ENCODE results near the gene CNTROB. TPM values are rescaled to one million over a fixed set of nuclear protein-coding genes. Genes with fewer than 3 reads are reported as not detected.

The CNTROB gene
- total RNA-seq, 1 donor from 2014 or later: 62.7 TPM

DNA sequence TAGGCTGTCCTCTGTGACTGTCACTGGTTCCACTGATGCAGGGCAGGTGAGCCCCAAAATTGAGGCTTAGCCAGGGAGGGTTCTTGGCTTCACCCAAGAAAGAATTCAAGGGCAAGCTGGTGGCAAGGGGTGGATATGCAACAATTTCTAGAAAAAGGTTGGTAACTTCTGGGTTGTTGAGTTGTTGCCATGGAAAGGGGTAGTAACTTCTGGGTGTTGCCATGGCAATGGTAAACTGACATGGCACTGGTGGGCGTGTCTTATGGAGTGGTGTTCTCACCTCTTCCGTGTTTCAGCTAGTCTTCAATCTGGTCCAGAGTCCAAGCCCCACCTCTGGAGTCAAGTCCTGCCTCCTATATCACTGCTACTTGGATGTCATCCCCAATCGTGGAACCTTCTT, 60.9 kb downstream of the CNTROB start:
- TF ChIP-seq, protein P1, sequence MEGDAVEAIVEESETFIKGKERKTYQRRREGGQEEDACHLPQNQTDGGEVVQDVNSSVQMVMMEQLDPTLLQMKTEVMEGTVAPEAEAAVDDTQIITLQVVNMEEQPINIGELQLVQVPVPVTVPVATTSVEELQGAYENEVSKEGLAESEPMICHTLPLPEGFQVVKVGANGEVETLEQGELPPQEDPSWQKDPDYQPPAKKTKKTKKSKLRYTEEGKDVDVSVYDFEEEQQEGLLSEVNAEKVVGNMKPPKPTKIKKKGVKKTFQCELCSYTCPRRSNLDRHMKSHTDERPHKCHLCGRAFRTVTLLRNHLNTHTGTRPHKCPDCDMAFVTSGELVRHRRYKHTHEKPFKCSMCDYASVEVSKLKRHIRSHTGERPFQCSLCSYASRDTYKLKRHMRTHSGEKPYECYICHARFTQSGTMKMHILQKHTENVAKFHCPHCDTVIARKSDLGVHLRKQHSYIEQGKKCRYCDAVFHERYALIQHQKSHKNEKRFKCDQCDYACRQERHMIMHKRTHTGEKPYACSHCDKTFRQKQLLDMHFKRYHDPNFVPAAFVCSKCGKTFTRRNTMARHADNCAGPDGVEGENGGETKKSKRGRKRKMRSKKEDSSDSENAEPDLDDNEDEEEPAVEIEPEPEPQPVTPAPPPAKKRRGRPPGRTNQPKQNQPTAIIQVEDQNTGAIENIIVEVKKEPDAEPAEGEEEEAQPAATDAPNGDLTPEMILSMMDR (IDR thresholded peaks at IDR 0.05): no peak
- ATAC-seq (no peak), DNase-seq (no peak)
- peaks cover 28% of the 10 kb centered on the region for H3K27me3 ChIP-seq
- no peaks in the 10 kb centered on the region for H3K36me3 ChIP-seq
- intact Hi-C loops (cut with DNase I): loop anchor here (5.0 kb wide), 2 partner anchors 81 to 131 kb away; no protein-coding TSS in a partner anchor
- H3K27ac ChIP-seq: no peak overlapping the region
- H3K4me3 ChIP-seq: no peak overlapping the region
- no peaks in the 10 kb centered on the region for H3K9me3 ChIP-seq
- peaks cover 6% of the 10 kb centered on the region for H3K4me1 ChIP-seq

DNA sequence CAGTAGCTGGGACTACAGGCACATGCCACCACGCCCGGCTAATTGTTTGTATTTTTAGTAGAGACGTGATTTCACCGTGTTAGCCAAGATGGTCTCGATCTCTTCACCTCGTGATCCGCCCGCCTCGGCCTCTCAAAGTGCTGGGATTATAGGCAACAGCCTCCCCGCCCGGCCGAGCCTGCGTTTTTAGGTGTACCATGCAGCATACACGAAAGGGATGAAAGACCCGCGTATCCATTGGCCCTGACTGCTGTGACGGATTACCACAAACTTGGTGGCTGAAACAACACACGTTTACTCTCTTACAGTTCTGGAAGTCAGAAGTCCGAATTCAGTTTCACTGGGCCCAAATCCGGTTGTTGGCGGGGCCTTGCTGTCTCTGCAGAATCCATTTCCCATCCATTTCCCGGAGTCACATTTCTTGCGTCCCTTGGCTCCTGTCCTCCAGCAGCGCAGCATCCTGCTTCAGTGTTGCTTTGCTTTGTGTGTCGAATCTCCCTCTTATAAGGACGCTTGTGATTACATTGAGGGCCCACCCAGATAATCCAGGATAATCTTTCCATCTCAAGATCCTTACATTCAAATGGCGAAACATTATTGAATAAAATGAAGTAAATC, 62.1 kb downstream of the CNTROB start:
- intact Hi-C loops (cut with DNase I): loop anchor here (5.0 kb wide), 2 partner anchors 82 to 132 kb away; no protein-coding TSS in a partner anchor
- Histone ChIP-seq H3K4me1 (peaks cover 6% of the 10 kb centered on the region), H3K36me3 (no peaks in the 10 kb centered on the region), H3K27me3 (peaks cover 40% of the 10 kb centered on the region), H3K4me3 (no peak overlapping the region), H3K27ac (no peak overlapping the region), H3K9me3 (no peaks in the 10 kb centered on the region)
- TF ChIP-seq, protein P1 (IDR thresholded peaks at IDR 0.05): no peak
- ATAC-seq: no peak
- DNase-seq: no peak

DNA sequence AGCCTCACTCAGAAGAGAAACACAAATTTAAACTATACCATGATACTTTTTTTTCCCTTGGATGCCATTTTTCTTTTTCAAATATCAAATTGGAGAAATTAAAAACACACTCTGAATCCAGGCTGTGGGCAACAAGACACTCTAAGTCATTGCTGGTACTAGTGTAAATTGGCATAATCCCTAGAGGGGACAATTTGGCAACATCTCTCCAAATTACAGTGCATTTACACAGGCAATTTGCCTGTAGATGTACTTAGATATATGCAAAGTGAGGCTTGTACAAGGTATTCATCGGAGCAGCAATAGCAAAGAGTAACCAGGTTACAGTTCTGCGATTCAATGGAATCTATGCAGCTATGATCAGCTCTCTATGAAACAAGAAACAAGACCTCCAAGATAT, 63.7 kb downstream of the CNTROB start:
- intact Hi-C loops (cut with DNase I): no loop called here
- Histone ChIP-seq H3K27me3 (peaks cover 55% of the 10 kb centered on the region), H3K27ac (no peak overlapping the region), H3K9me3 (no peaks in the 10 kb centered on the region), H3K36me3 (no peaks in the 10 kb centered on the region), H3K4me3 (no peak overlapping the region), H3K4me1 (no peaks in the 10 kb centered on the region)
- no peak for DNase-seq
- ATAC-seq: no peak
- TF ChIP-seq, protein P1 (IDR thresholded peaks at IDR 0.05): no peak

DNA sequence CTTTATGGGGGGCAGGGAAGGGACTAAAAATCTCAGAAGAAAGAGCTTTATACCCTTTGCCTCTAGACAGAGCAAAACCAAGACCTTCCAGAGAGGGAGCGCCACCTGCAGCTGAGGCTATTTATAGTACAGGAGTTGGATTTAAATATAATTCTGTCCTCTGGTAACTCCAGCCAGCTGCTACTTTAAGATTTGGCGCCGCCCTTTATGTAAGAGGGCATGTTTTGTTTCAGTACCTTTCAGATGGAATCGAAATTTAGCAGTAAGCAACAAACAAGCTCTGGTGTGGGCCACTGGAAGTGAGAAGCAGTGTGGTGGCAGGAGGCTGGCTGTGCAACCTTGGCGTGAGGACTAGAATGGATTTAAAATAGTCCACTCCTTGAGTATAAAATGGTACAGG, 65.2 kb downstream of the CNTROB start:
- DNase-seq (no peak), ATAC-seq (peak; percentile 80)
- intact Hi-C loops (cut with DNase I): no loop called here
- peaks cover 70% of the 10 kb centered on the region for H3K27me3 ChIP-seq
- H3K4me1 ChIP-seq: peaks cover 1% of the 10 kb centered on the region
- no peak overlapping the region for H3K4me3 ChIP-seq
- H3K9me3 ChIP-seq: no peaks in the 10 kb centered on the region
- no peak overlapping the region for H3K27ac ChIP-seq
- TF ChIP-seq, protein P1 (IDR thresholded peaks at IDR 0.05): peak; percentile 42
- no peaks in the 10 kb centered on the region for H3K36me3 ChIP-seq

Other genes starting within 250 kb of the CNTROB start
- 41.7 TPM for gene TP53, start 244.7 kb upstream of the CNTROB start, total RNA-seq
- gene WRAP53, start 243.7 kb upstream of the CNTROB start, total RNA-seq: 5.7 TPM
- 0.32 TPM for gene EFNB3, start 227.0 kb upstream of the CNTROB start, total RNA-seq
- 0.58 TPM for gene DNAH2, start 214.5 kb upstream of the CNTROB start, total RNA-seq
- gene KDM6B, start 98.0 kb upstream of the CNTROB start, total RNA-seq: 48.3 TPM
- gene TMEM88, start 77.1 kb upstream of the CNTROB start, total RNA-seq: 10.7 TPM
- gene NAA38, start 74.6 kb upstream of the CNTROB start, total RNA-seq: 58.7 TPM
- gene CYB5D1, start 74.2 kb upstream of the CNTROB start, total RNA-seq: 7.2 TPM
- 93.0 TPM for gene CHD3, start 43.4 kb upstream of the CNTROB start, total RNA-seq
- gene RNF227, start 15.9 kb upstream of the CNTROB start, total RNA-seq: 8.0 TPM
- 5.9 TPM for gene KCNAB3, start 2.4 kb upstream of the CNTROB start, total RNA-seq
- 135 TPM for gene TRAPPC1, start 260 bp upstream of the CNTROB start, total RNA-seq
- 2.6 TPM for gene GUCY2D, start 70.4 kb downstream of the CNTROB start, total RNA-seq
- gene ALOX15B, start 106.9 kb downstream of the CNTROB start, total RNA-seq: 80.2 TPM
- not detected for gene ALOX12B, start 155.5 kb downstream of the CNTROB start, total RNA-seq
- not detected for gene ALOXE3, start 186.3 kb downstream of the CNTROB start, total RNA-seq
- gene HES7, start 191.9 kb downstream of the CNTROB start, total RNA-seq: not detected
- 350 TPM for gene PER1, start 220.2 kb downstream of the CNTROB start, total RNA-seq
- gene VAMP2, start 230.7 kb downstream of the CNTROB start, total RNA-seq: 78.1 TPM
- gene TMEM107, start 244.2 kb downstream of the CNTROB start, total RNA-seq: 9.3 TPM